Fibroblast of skin of left biceps (primary cell): ENCODE data around the gene MRS2.
"Not testable (repeated sequence)": the region's sequence is repeated elsewhere in the genome, so short reads cannot be mapped to it uniquely, and the experiment has no call there.

Experiments used
- DNase-seq, 2 experiments: peaks; one replicate each; pipeline ENCODE4 v3.0.0-alpha.2; 2013; ENCODE audit warnings: low read depth in 2 of 2

Gene MRS2

GRCh38 chr6:24402697-24403500 is at the start of gene MRS2:
Gene MRS2 (plus strand): TSS chr6:24402936. CDS start chr6:24403047, 111 bp downstream.
- peak; percentile 12 to 15 for DNase-seq

- DNase-seq: no peak
Observed at GRCh38 chr6:24353861-24354260, 48.9 kb upstream of the MRS2 start.

GRCh38 chr6:24355393-24355792 is 47.3 kb upstream of the MRS2 start:
- no peak for DNase-seq

GRCh38 chr6:24356310-24356973 is 46.3 kb upstream of the MRS2 start:
- no peak for DNase-seq

- no peak for DNase-seq
Observed at GRCh38 chr6:24357336-24358218, 45.2 kb upstream of the MRS2 start, which contains the start of gene DCDC2. Gene DCDC2 (minus strand): TSS chr6:24358059. CDS start chr6:24357750, 309 bp downstream.

GRCh38 chr6:24358219-24358821 is 44.4 kb upstream of the MRS2 start:
- no peak for DNase-seq

GRCh38 chr6:24359640-24360454 is 42.9 kb upstream of the MRS2 start:
- DNase-seq: peak; percentile 20 to 25

GRCh38 chr6:24362363-24362762 is 40.4 kb upstream of the MRS2 start:
- DNase-seq: not testable (repeated sequence)

- not testable (repeated sequence) for DNase-seq
Observed at GRCh38 chr6:24365103-24365633, 37.6 kb upstream of the MRS2 start.

- no peak for DNase-seq
Observed at GRCh38 chr6:24374612-24375011, 28.1 kb upstream of the MRS2 start.

GRCh38 chr6:24376871-24377270 is 25.9 kb upstream of the MRS2 start:
- DNase-seq: no peak

- no peak for DNase-seq
Observed at GRCh38 chr6:24378473-24379097, 24.2 kb upstream of the MRS2 start.

GRCh38 chr6:24381476-24382219 is 21.1 kb upstream of the MRS2 start:
- no peak for DNase-seq

GRCh38 chr6:24382220-24382540 is 20.6 kb upstream of the MRS2 start:
- DNase-seq: no peak

GRCh38 chr6:24382891-24383494 is 19.7 kb upstream of the MRS2 start:
- DNase-seq: not testable (repeated sequence)

GRCh38 chr6:24384369-24385130 is 18.2 kb upstream of the MRS2 start:
- not testable (repeated sequence) for DNase-seq

- no peak for DNase-seq
Observed at GRCh38 chr6:24385536-24386269, 17.0 kb upstream of the MRS2 start.

GRCh38 chr6:24387818-24388217 is 14.9 kb upstream of the MRS2 start:
- DNase-seq: no peak
